ENCODE measurements around the gene MAN1A2. TPM values are rescaled to one million over a fixed set of nuclear protein-coding genes. Genes with fewer than 3 reads are reported as not detected.

The MAN1A2 gene
- total and polyA plus RNA-seq, 9 of the 15 experiments (the other 6 are each of a cell fraction or from before 2014, with no cell fraction given) = 4.2 to 38.4 (median 18.7) TPM

DNA sequence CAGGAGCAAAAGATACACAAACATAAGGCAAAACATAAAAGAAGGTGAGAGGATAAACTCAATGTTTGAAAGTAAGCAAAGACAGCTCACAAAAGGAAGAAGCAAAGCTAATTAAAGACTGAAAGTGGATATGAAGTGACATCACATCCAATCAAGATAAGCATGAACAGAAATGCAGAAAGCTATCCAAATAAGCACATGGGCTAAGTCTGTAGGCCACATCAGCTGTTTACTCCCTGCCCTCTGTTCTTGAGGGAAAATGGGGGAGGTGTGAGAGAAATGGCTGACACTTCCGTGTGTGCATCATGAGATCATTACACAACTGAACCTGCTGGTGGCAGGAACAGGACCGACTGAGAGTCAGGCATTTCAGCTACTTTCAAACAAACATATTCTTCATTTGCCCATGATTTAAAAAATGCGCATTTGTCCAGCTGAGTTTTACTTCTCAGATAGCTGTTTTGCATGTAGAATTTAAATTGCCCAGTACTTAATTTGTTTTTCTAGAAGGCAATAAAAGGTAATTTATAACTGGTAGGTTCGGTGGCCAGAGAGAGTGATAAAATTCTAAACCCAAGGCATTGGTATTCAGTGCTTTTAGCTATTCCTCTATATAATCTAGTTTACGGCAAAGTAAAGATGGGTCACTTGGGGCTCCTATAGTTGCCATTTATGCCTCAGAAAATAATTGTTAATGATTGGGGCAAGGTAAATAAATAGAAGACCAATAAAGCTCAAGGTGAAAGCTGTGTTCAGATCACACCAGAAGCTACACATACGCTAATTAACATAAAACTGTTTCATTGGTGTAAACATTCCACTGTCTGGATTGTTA is 27.2 kb upstream of the MAN1A2 start (continued):
- TF ChIP-seq, protein P1, sequence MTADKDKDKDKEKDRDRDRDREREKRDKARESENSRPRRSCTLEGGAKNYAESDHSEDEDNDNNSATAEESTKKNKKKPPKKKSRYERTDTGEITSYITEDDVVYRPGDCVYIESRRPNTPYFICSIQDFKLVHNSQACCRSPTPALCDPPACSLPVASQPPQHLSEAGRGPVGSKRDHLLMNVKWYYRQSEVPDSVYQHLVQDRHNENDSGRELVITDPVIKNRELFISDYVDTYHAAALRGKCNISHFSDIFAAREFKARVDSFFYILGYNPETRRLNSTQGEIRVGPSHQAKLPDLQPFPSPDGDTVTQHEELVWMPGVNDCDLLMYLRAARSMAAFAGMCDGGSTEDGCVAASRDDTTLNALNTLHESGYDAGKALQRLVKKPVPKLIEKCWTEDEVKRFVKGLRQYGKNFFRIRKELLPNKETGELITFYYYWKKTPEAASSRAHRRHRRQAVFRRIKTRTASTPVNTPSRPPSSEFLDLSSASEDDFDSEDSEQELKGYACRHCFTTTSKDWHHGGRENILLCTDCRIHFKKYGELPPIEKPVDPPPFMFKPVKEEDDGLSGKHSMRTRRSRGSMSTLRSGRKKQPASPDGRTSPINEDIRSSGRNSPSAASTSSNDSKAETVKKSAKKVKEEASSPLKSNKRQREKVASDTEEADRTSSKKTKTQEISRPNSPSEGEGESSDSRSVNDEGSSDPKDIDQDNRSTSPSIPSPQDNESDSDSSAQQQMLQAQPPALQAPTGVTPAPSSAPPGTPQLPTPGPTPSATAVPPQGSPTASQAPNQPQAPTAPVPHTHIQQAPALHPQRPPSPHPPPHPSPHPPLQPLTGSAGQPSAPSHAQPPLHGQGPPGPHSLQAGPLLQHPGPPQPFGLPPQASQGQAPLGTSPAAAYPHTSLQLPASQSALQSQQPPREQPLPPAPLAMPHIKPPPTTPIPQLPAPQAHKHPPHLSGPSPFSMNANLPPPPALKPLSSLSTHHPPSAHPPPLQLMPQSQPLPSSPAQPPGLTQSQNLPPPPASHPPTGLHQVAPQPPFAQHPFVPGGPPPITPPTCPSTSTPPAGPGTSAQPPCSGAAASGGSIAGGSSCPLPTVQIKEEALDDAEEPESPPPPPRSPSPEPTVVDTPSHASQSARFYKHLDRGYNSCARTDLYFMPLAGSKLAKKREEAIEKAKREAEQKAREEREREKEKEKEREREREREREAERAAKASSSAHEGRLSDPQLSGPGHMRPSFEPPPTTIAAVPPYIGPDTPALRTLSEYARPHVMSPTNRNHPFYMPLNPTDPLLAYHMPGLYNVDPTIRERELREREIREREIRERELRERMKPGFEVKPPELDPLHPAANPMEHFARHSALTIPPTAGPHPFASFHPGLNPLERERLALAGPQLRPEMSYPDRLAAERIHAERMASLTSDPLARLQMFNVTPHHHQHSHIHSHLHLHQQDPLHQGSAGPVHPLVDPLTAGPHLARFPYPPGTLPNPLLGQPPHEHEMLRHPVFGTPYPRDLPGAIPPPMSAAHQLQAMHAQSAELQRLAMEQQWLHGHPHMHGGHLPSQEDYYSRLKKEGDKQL (CRISPR knock-in tag; IDR thresholded peaks at IDR 0.05; ENCODE audit: borderline replicate concordance) = no peak
- no peak for TF ChIP-seq ZNF444 (CRISPR knock-in tag; IDR thresholded peaks at IDR 0.05)
- no peak for TF ChIP-seq ARNT (IDR thresholded peaks at IDR 0.05)
- TF ChIP-seq SAFB2 (IDR thresholded peaks at IDR 0.05; ENCODE audit: borderline replicate concordance, low read depth, low read length, severe bottlenecking) = no peak
- TF ChIP-seq, protein P2, sequence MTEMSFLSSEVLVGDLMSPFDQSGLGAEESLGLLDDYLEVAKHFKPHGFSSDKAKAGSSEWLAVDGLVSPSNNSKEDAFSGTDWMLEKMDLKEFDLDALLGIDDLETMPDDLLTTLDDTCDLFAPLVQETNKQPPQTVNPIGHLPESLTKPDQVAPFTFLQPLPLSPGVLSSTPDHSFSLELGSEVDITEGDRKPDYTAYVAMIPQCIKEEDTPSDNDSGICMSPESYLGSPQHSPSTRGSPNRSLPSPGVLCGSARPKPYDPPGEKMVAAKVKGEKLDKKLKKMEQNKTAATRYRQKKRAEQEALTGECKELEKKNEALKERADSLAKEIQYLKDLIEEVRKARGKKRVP (CRISPR knock-in tag; IDR thresholded peaks at IDR 0.05) = no peak
- peak; percentile 93 for TF ChIP-seq ZNF584 (CRISPR knock-in tag; IDR thresholded peaks at IDR 0.05; ENCODE audit: low read depth)
- TF ChIP-seq, protein P3, sequence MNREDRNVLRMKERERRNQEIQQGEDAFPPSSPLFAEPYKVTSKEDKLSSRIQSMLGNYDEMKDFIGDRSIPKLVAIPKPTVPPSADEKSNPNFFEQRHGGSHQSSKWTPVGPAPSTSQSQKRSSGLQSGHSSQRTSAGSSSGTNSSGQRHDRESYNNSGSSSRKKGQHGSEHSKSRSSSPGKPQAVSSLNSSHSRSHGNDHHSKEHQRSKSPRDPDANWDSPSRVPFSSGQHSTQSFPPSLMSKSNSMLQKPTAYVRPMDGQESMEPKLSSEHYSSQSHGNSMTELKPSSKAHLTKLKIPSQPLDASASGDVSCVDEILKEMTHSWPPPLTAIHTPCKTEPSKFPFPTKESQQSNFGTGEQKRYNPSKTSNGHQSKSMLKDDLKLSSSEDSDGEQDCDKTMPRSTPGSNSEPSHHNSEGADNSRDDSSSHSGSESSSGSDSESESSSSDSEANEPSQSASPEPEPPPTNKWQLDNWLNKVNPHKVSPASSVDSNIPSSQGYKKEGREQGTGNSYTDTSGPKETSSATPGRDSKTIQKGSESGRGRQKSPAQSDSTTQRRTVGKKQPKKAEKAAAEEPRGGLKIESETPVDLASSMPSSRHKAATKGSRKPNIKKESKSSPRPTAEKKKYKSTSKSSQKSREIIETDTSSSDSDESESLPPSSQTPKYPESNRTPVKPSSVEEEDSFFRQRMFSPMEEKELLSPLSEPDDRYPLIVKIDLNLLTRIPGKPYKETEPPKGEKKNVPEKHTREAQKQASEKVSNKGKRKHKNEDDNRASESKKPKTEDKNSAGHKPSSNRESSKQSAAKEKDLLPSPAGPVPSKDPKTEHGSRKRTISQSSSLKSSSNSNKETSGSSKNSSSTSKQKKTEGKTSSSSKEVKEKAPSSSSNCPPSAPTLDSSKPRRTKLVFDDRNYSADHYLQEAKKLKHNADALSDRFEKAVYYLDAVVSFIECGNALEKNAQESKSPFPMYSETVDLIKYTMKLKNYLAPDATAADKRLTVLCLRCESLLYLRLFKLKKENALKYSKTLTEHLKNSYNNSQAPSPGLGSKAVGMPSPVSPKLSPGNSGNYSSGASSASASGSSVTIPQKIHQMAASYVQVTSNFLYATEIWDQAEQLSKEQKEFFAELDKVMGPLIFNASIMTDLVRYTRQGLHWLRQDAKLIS (CRISPR knock-in tag; IDR thresholded peaks at IDR 0.05) = no peak
- TF ChIP-seq, protein P4, sequence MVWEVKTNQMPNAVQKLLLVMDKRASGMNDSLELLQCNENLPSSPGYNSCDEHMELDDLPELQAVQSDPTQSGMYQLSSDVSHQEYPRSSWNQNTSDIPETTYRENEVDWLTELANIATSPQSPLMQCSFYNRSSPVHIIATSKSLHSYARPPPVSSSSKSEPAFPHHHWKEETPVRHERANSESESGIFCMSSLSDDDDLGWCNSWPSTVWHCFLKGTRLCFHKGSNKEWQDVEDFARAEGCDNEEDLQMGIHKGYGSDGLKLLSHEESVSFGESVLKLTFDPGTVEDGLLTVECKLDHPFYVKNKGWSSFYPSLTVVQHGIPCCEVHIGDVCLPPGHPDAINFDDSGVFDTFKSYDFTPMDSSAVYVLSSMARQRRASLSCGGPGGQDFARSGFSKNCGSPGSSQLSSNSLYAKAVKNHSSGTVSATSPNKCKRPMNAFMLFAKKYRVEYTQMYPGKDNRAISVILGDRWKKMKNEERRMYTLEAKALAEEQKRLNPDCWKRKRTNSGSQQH (CRISPR knock-in tag; IDR thresholded peaks at IDR 0.05) = 0 out of 2 replicates have a peak, but pooled peaks have one; percentile 48
- TF ChIP-seq YY1 (IDR thresholded peaks at IDR 0.05; ENCODE audit: borderline replicate concordance in 1 of 3, control insufficient read depth in 1 of 3, extremely low read depth in 1 of 3, insufficient read depth in 3 of 3, insufficient read length in 1 of 3, insufficient replicate concordance in 2 of 3, low read depth in 1 of 3, low read length in 2 of 3) = peak; percentile 52 to 95 (median 73)
- TF ChIP-seq HSF4 (CRISPR knock-in tag; IDR thresholded peaks at IDR 0.05; ENCODE audit: borderline replicate concordance) = no peak
- TF ChIP-seq GATAD2B (IDR thresholded peaks at IDR 0.05; ENCODE audit: borderline replicate concordance) = no peak

Data from K562 (cell line).